Stimulated activated naive CD8-positive, alpha-beta T cell treated with anti-CD3 and anti-CD28 coated beads, Interleukin-15, amount 100 ng/mL, for 72 hours (primary cell): Measurements from ENCODE around the gene POU4F1.

Source experiments
- ATAC-seq: fragments of 150-1000 bp; cut with Tn5 transposase; 2 replicates; pipeline ENCODE4 v1.10.0; 2021; ENCODE audit warnings: mild to moderate bottlenecking, moderate library complexity
- DNase-seq, 2 donors: peaks; one replicate each; pipeline ENCODE4 v3.0.0; 2021 to 2022
- H3K27ac Mint-ChIP-seq, 2 donors: one replicate each; pipeline ENCODE4 v1.8.0; 2022; ENCODE audit warnings: mild to moderate bottlenecking in 2 of 2, mixed read lengths in 2 of 2, moderate library complexity in 2 of 2
- H3K27me3 Mint-ChIP-seq: one replicate; pipeline ENCODE4 v1.8.0; 2022; ENCODE audit warnings: mixed read lengths
- H3K4me1 Mint-ChIP-seq: one replicate; pipeline ENCODE4 v1.8.0; 2022; ENCODE audit warnings: mild to moderate bottlenecking, mixed read lengths
- H3K4me3 Mint-ChIP-seq, 2 donors: one replicate each; pipeline ENCODE4 v1.8.0; 2022; ENCODE audit warnings: mild to moderate bottlenecking in 2 of 2, mixed read lengths in 2 of 2, moderate library complexity in 1 of 2
- H3K9me3 Mint-ChIP-seq, 2 donors: one replicate each; pipeline ENCODE4 v1.8.0; 2022; ENCODE audit warnings: mixed read lengths in 2 of 2

POU4F1 gene

GRCh38 chr13:78609464-78610205, 6.3 kb upstream of the POU4F1 start:
- peak overlapping the region; percentile 74 to 87 for H3K4me3 Mint-ChIP-seq
- DNase-seq (no peak), ATAC-seq (peak; percentile 27)
- H3K27me3 Mint-ChIP-seq, result peaks cover 74% of the 10 kb centered on the region
- no peaks in the 10 kb centered on the region for H3K9me3 Mint-ChIP-seq
- peaks cover 51% of the 10 kb centered on the region for H3K4me1 Mint-ChIP-seq
- H3K27ac Mint-ChIP-seq, result no peak overlapping the region

- peaks cover 82% of the 10 kb centered on the region for H3K27me3 Mint-ChIP-seq
- H3K9me3 Mint-ChIP-seq, result no peaks in the 10 kb centered on the region
- peak; percentile 6 for ATAC-seq
- H3K4me1 Mint-ChIP-seq, result peaks cover 56% of the 10 kb centered on the region
- peak overlapping the region; percentile 74 to 87 for H3K4me3 Mint-ChIP-seq
- H3K27ac Mint-ChIP-seq, result no peak overlapping the region
- no peak for DNase-seq
These were observed 5.5 kb upstream of the POU4F1 start for GRCh38 chr13:78608688-78609463.

GRCh38 chr13:78608252-78608687, 4.9 kb upstream of the POU4F1 start:
- Mint-ChIP-seq H3K4me3 (peak overlapping the region; percentile 74 to 87), H3K4me1 (peaks cover 62% of the 10 kb centered on the region), H3K27ac (peak overlapping the region in 1 of 2 donors; percentile 71), H3K27me3 (peaks cover 88% of the 10 kb centered on the region), H3K9me3 (no peaks in the 10 kb centered on the region)
- ATAC-seq (no peak), DNase-seq (no peak)

- no peak for ATAC-seq
- Mint-ChIP-seq H3K27ac (peak overlapping the region in 1 of 2 donors; percentile 48), H3K4me1 (peaks cover 69% of the 10 kb centered on the region), H3K27me3 (peaks cover 94% of the 10 kb centered on the region), H3K4me3 (peak overlapping the region; percentile 4 to 42), H3K9me3 (no peaks in the 10 kb centered on the region)
- DNase-seq, result no peak
These were observed 4.3 kb upstream of the POU4F1 start for GRCh38 chr13:78607409-78608251.

GRCh38 chr13:78606471-78607408, 3.4 kb upstream of the POU4F1 start:
- Mint-ChIP-seq H3K4me3 (peak overlapping the region; percentile 4 to 42), H3K4me1 (peaks cover 74% of the 10 kb centered on the region)

GRCh38 chr13:78604782-78605611, 1.6 kb upstream of the POU4F1 start:
- no peak for DNase-seq
- H3K9me3 Mint-ChIP-seq, result no peaks in the 10 kb centered on the region
- peaks cover 98% of the 10 kb centered on the region for H3K27me3 Mint-ChIP-seq
- no peak overlapping the region for H3K27ac Mint-ChIP-seq
- H3K4me3 Mint-ChIP-seq, result no peak overlapping the region
- peaks cover 86% of the 10 kb centered on the region for H3K4me1 Mint-ChIP-seq
- no peak for ATAC-seq

More at GRCh38 chr13:78606471-78607408, 3.4 kb upstream of the POU4F1 start:
- no peak for DNase-seq
- H3K27me3 Mint-ChIP-seq, result peaks cover 98% of the 10 kb centered on the region
- H3K27ac Mint-ChIP-seq, result no peak overlapping the region
- no peaks in the 10 kb centered on the region for H3K9me3 Mint-ChIP-seq
- ATAC-seq, result no peak

GRCh38 chr13:78602561-78603239, 652 bp downstream of the POU4F1 start:
- DNase-seq, result no peak

GRCh38 chr13:78601874-78602560, 1.3 kb downstream of the POU4F1 start:
- DNase-seq, result no peak
- no peaks in the 10 kb centered on the region for H3K9me3 Mint-ChIP-seq
- ATAC-seq, result no peak
- peaks cover 95% of the 10 kb centered on the region for H3K27me3 Mint-ChIP-seq
- H3K4me3 Mint-ChIP-seq, result peak overlapping the region; percentile 85 to 89
- peaks cover 61% of the 10 kb centered on the region for H3K4me1 Mint-ChIP-seq
- peak overlapping the region in 1 of 2 donors; percentile 7 for H3K27ac Mint-ChIP-seq

More at GRCh38 chr13:78602561-78603239, 652 bp downstream of the POU4F1 start:
- ATAC-seq, result peak; percentile 45
- Mint-ChIP-seq H3K27me3 (peaks cover 95% of the 10 kb centered on the region), H3K4me3 (peak overlapping the region; percentile 85 to 89), H3K27ac (peak overlapping the region in 1 of 2 donors; percentile 7), H3K9me3 (no peaks in the 10 kb centered on the region), H3K4me1 (peaks cover 63% of the 10 kb centered on the region)

GRCh38 chr13:78601124-78601873, 2.1 kb downstream of the POU4F1 start:
- peak overlapping the region; percentile 58 to 69 for H3K4me3 Mint-ChIP-seq

GRCh38 chr13:78600280-78600883, 3.0 kb downstream of the POU4F1 start:
- Mint-ChIP-seq H3K27me3 (peaks cover 95% of the 10 kb centered on the region), H3K27ac (no peak overlapping the region), H3K9me3 (no peaks in the 10 kb centered on the region), H3K4me1 (peaks cover 55% of the 10 kb centered on the region), H3K4me3 (peak overlapping the region; percentile 14 to 58)
- DNase-seq (no peak), ATAC-seq (no peak)

More at GRCh38 chr13:78601124-78601873, 2.1 kb downstream of the POU4F1 start:
- Mint-ChIP-seq H3K9me3 (no peaks in the 10 kb centered on the region), H3K27me3 (peaks cover 95% of the 10 kb centered on the region), H3K4me1 (peaks cover 60% of the 10 kb centered on the region), H3K27ac (no peak overlapping the region)
- ATAC-seq, result no peak
- no peak for DNase-seq

- no peaks in the 10 kb centered on the region for H3K9me3 Mint-ChIP-seq
- no peak overlapping the region for H3K27ac Mint-ChIP-seq
- no peak overlapping the region for H3K4me3 Mint-ChIP-seq
- H3K27me3 Mint-ChIP-seq, result peaks cover 95% of the 10 kb centered on the region
- no peak for ATAC-seq
- DNase-seq, result no peak
- H3K4me1 Mint-ChIP-seq, result peaks cover 48% of the 10 kb centered on the region
These were observed 3.6 kb downstream of the POU4F1 start for GRCh38 chr13:78599645-78600279.
